HuH-7 (cell line): Measurements from ENCODE around the gene TAP2.
"Not testable (repeated sequence)": the region's sequence is repeated elsewhere in the genome, so short reads cannot be mapped to it uniquely, and the experiment has no call there.

Experiments
- DNase-seq: peaks from one replicate; pipeline ENCODE4 v3.0.0; 2011; ENCODE audit warnings: low spot score

The TAP2 gene

GRCh38 chr6:32838114-32838958 lies at the start of gene TAP2:
TAP2 (minus strand) TSS chr6:32838739; CDS start chr6:32838233, 506 bp downstream.
- DNase-seq: peak; percentile 90

- DNase-seq: no peak
Observed at GRCh38 chr6:32887616-32888015, 49.1 kb upstream of the TAP2 start.

GRCh38 chr6:32886681-32887383 lies 48.3 kb upstream of the TAP2 start:
- no peak for DNase-seq

GRCh38 chr6:32885698-32886286 lies 47.3 kb upstream of the TAP2 start:
- no peak for DNase-seq

- DNase-seq: no peak
Observed at GRCh38 chr6:32883789-32884188, 45.2 kb upstream of the TAP2 start.

- DNase-seq: no peak
Observed at GRCh38 chr6:32882879-32883250, 44.3 kb upstream of the TAP2 start.

- DNase-seq: not testable (repeated sequence)
Observed at GRCh38 chr6:32880962-32881361, 42.4 kb upstream of the TAP2 start.

GRCh38 chr6:32879691-32880090 lies 41.2 kb upstream of the TAP2 start:
- DNase-seq: no peak

GRCh38 chr6:32876603-32877002 lies 38.1 kb upstream of the TAP2 start:
- DNase-seq: no peak

GRCh38 chr6:32873947-32874346 lies 35.4 kb upstream of the TAP2 start:
- not testable (repeated sequence) for DNase-seq

GRCh38 chr6:32868257-32868788 lies 29.8 kb upstream of the TAP2 start:
- peak; percentile 27 for DNase-seq

- DNase-seq: no peak
Observed at GRCh38 chr6:32867554-32868256, 29.2 kb upstream of the TAP2 start.

- DNase-seq: no peak
Observed at GRCh38 chr6:32867022-32867477, 28.5 kb upstream of the TAP2 start.

- DNase-seq: no peak
Observed at GRCh38 chr6:32865724-32866443, 27.3 kb upstream of the TAP2 start.

- no peak for DNase-seq
Observed at GRCh38 chr6:32862725-32863124, 24.2 kb upstream of the TAP2 start.

GRCh38 chr6:32860674-32861073 lies 22.1 kb upstream of the TAP2 start:
- DNase-seq: no peak

- DNase-seq: no peak
Observed at GRCh38 chr6:32858194-32858593, 19.7 kb upstream of the TAP2 start.

- DNase-seq: no peak
Observed at GRCh38 chr6:32857156-32857891, 18.8 kb upstream of the TAP2 start.

GRCh38 chr6:32855467-32856174 lies 17.1 kb upstream of the TAP2 start:
- DNase-seq: no peak
